ENCODE data around the gene LIN28B.

GRCh38 chr6:105014954-105015353, 58.0 kb downstream of the LIN28B start:
- TF ChIP-seq CTCF (IDR thresholded peaks at IDR 0.05; ENCODE audit: borderline replicate concordance, extremely low read depth, low read length, poor library complexity, severe bottlenecking) = no peak
- TF ChIP-seq EZH2 (IDR thresholded peaks at IDR 0.05; ENCODE audit: borderline replicate concordance, low read depth, low read length, severe bottlenecking) = no peak

Measured in DND-41 (cell line).